LoVo (cell line): ENCODE measurements around the gene MRPL3.

Experiments
- DNase-seq: peaks from one replicate; pipeline ENCODE4 v3.0.0-alpha.2; 2016; ENCODE audit warnings: low spot score

The MRPL3 gene

GRCh38 chr3:131502530-131503319, at the start of gene MRPL3:
Gene MRPL3 (minus strand): TSS chr3:131502971. CDS start chr3:131502821, 150 bp downstream.
- DNase-seq = peak; percentile 92

- no peak for DNase-seq
These were observed 49.0 kb upstream of the MRPL3 start for GRCh38 chr3:131551761-131552160.

- DNase-seq = no peak
These were observed 48.0 kb upstream of the MRPL3 start for GRCh38 chr3:131550562-131551465.

GRCh38 chr3:131549340-131549739, 46.6 kb upstream of the MRPL3 start:
- DNase-seq = no peak

- no peak for DNase-seq
These were observed 44.8 kb upstream of the MRPL3 start for GRCh38 chr3:131547585-131547984.

GRCh38 chr3:131546441-131546840, 43.7 kb upstream of the MRPL3 start:
- DNase-seq = no peak

GRCh38 chr3:131544557-131544956, 41.8 kb upstream of the MRPL3 start:
- no peak for DNase-seq

GRCh38 chr3:131543714-131544113, 40.9 kb upstream of the MRPL3 start:
- peak; percentile 67 for DNase-seq

GRCh38 chr3:131541288-131541687, 38.5 kb upstream of the MRPL3 start:
- no peak for DNase-seq

GRCh38 chr3:131540821-131541220, 38.0 kb upstream of the MRPL3 start:
- no peak for DNase-seq

- no peak for DNase-seq
These were observed 37.4 kb upstream of the MRPL3 start for GRCh38 chr3:131540143-131540542.

- no peak for DNase-seq
These were observed 36.2 kb upstream of the MRPL3 start for GRCh38 chr3:131538968-131539367.

- DNase-seq = no peak
These were observed 34.8 kb upstream of the MRPL3 start for GRCh38 chr3:131537531-131537930.

GRCh38 chr3:131535596-131535995, 32.8 kb upstream of the MRPL3 start:
- DNase-seq = no peak

GRCh38 chr3:131535131-131535530, 32.4 kb upstream of the MRPL3 start:
- DNase-seq = no peak

- DNase-seq = no peak
These were observed 29.9 kb upstream of the MRPL3 start for GRCh38 chr3:131532645-131533044.

- DNase-seq = no peak
These were observed 28.1 kb upstream of the MRPL3 start for GRCh38 chr3:131530843-131531242.

GRCh38 chr3:131530388-131530787, 27.6 kb upstream of the MRPL3 start:
- DNase-seq = no peak

GRCh38 chr3:131526801-131527347, 24.1 kb upstream of the MRPL3 start:
- no peak for DNase-seq

GRCh38 chr3:131518680-131519079, 15.9 kb upstream of the MRPL3 start:
- no peak for DNase-seq

GRCh38 chr3:131505421-131505820, 2.6 kb upstream of the MRPL3 start:
- DNase-seq = no peak

GRCh38 chr3:131503320-131503635, 507 bp upstream of the MRPL3 start:
- DNase-seq = no peak

- DNase-seq = no peak
These were observed 822 bp downstream of the MRPL3 start for GRCh38 chr3:131501949-131502348.
